Mesodermal cell (in vitro differentiated cells): ENCODE results near the gene TMEM127.

Source experiments
- H3K27ac ChIP-seq: 2 replicates; pipeline ENCODE4 v1.7.0; 2013; ENCODE audit warnings: mild to moderate bottlenecking, low read depth, low read length, moderate library complexity; ENCODE audit not compliant: severe bottlenecking
- H3K36me3 ChIP-seq: 2 replicates; pipeline ENCODE4 v1.7.1; 2013; ENCODE audit warnings: mild to moderate bottlenecking, low read length, moderate library complexity; ENCODE audit not compliant: control insufficient read depth, insufficient read depth
- H3K4me1 ChIP-seq: one replicate; pipeline ENCODE4 v1.7.1; 2013; ENCODE audit warnings: mild to moderate bottlenecking, low read length; ENCODE audit not compliant: insufficient read depth, control insufficient read depth, poor library complexity, severe bottlenecking
- H3K4me3 ChIP-seq: 2 replicates; pipeline ENCODE4 v1.7.0; 2013; ENCODE audit warnings: low read length, control low read depth, mild to moderate bottlenecking; ENCODE audit not compliant: insufficient read depth, poor library complexity, severe bottlenecking; ENCODE audit errors: extremely low read depth
- H3K9me3 ChIP-seq: 2 replicates; pipeline ENCODE4 v1.7.1; 2013; ENCODE audit warnings: mild to moderate bottlenecking, low read length, moderate library complexity; ENCODE audit not compliant: control insufficient read depth
- WGBS, 2 experiments: methylation state at CpG; one replicate each; pipeline ENCODE4 v1.1.5; 2013; ENCODE audit warnings: missing lambda C conversion rate in 2 of 2; ENCODE audit not compliant: insufficient coverage in 2 of 2; 5-methylcytosine and 5-hydroxymethylcytosine counted together

The TMEM127 gene

DNA sequence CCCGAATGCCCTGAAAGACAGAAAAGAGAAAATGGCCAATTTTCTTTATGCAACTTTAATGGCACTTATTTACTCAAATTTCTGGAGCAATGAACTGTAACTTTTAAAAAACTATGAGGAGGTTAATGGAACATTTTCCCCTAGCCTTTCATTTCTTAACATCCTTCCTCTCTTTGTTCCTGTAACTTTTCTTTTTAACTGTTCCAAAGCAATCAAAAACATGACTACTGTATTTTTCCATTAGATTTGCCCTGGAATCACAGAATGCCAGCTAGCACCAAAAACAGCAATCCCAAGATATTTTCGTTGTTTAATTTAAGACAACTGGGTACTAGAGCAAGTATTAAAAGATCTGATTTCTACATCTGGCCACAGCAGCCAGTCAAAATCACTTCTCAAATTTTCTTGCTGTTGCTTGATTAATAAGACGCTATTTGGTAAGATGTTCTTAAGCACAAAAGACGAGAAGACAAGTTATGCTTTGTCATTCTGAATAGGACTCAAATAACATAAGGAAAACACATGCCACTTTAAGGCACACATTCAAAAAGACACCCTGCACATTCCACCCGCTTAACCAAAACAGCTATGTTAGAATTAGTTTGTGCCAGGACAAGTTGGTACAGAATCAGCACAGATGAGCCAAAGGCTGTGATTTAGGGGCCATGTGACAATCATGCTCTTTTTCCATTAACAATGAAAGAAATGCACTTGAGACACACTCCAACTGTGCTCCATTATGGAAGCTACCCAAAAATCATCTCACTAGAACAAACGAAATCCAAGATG is 60.8 kb downstream of the TMEM127 start:
- peaks cover 15% of the 10 kb centered on the region for H3K36me3 ChIP-seq
- H3K9me3 ChIP-seq, result no peaks in the 10 kb centered on the region
- no peak overlapping the region for H3K27ac ChIP-seq
- no peak overlapping the region for H3K4me3 ChIP-seq
- 89 to 90% methylated on average over 2 of the region's 6 CpGs for WGBS, 2 experiments
- peaks cover 21% of the 10 kb centered on the region for H3K4me1 ChIP-seq

DNA sequence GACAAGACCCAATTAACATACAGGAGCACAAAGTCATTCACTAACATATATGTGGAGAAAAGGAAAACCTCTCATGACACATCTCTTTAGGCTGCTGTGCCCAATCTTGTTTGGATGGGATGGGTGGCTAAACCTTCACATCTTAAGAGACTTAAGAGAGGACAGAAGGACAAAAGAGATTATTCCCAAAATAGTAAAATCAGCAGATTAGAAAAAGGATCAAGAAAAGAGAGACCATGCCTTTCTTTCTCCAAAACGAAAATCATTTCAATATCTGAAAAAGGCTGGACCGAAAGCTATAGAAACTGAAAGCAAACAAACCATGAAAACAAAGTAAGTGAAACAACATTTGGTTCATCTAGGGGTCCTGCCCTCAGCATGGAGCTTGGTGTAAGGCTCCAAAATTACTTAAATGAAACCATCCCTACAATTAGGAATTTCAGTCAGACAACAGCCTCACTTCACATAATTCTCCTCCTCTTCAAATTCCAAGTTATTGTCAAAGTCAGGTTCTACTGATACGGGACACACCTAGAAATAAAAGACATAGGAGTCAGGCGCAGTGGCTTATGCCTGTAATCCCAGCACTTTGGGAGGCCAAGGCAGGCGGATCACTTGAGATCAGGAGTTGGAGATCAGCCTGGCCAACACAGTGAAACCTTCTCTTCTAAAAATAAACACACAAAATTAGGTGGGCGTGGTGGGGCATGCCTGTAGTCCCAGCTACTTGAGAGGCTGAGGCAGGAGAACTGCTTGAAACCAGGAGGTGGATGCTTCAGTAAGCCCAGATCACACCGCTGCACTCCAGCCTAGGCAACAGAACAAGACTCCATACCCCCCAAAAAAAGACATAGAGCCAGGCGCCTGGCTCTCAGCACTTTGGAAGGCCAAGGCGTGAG is 62.4 kb downstream of the TMEM127 start:
- no peak overlapping the region for H3K4me3 ChIP-seq
- 88 to 93% methylated on average over 5 to 8 of the region's 9 CpGs for WGBS, 2 experiments
- H3K9me3 ChIP-seq, result no peaks in the 10 kb centered on the region
- peaks cover 14% of the 10 kb centered on the region for H3K4me1 ChIP-seq
- peaks cover 22% of the 10 kb centered on the region for H3K36me3 ChIP-seq
- H3K27ac ChIP-seq, result no peak overlapping the region

- WGBS, 2 experiments, result 100% methylated on average over 1 of the region's 4 CpGs
- H3K27ac ChIP-seq, result no peak overlapping the region
- peaks cover 24% of the 10 kb centered on the region for H3K36me3 ChIP-seq
Observed at GRCh38 chr2:96202152-96202854, 63.5 kb downstream of the TMEM127 start.

GRCh38 chr2:96201338-96201737 is 64.5 kb downstream of the TMEM127 start:
- peaks cover 22% of the 10 kb centered on the region for H3K36me3 ChIP-seq
- H3K4me3 ChIP-seq, result no peak overlapping the region
- 78 to 95% methylated on average over 3 to 5 of the region's 5 CpGs for WGBS, 2 experiments
- H3K9me3 ChIP-seq, result no peaks in the 10 kb centered on the region
- H3K27ac ChIP-seq, result no peak overlapping the region
- H3K4me1 ChIP-seq, result peaks cover 10% of the 10 kb centered on the region

More at GRCh38 chr2:96202152-96202854, 63.5 kb downstream of the TMEM127 start:
- peaks cover 14% of the 10 kb centered on the region for H3K4me1 ChIP-seq
- H3K4me3 ChIP-seq, result no peak overlapping the region
- no peaks in the 10 kb centered on the region for H3K9me3 ChIP-seq

DNA sequence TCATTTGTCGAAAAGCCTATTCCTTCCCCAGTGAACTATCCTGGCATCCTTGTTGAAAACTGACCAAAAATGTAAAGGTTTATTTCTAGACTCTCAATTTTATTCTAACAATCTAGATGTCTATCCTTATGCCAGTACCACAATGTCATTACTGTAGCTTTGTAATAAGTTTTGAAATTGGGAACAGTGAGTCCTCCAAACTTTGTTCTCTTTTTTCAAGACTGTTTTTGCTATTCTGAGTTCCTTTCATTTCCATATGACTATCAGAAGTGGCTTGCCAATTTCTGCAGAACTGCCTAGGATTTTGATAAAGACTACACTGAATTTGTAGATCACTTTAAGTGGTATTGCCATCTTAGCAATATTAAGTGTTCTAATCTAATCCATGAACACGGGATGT is 66.9 kb downstream of the TMEM127 start:
- Histone ChIP-seq H3K4me1 (peaks cover 5% of the 10 kb centered on the region), H3K36me3 (peaks cover 33% of the 10 kb centered on the region)

More for the DNA sequence above, 66.9 kb downstream of the TMEM127 start:
- Histone ChIP-seq H3K27ac (no peak overlapping the region), H3K4me3 (no peak overlapping the region), H3K9me3 (no peaks in the 10 kb centered on the region)
- WGBS, 2 experiments, result 100% methylated on average over 1 of the region's 2 CpGs; no CpG with 5 or more reads in 1 of the 2 experiments
